Esophagus muscularis mucosa (tissue), 4 donors: ENCODE data around the gene PDF.

Experiments
- EP300 ChIP-seq: sonication (generic); formaldehyde crosslinking; IDR thresholded peaks from one replicate; pipeline ENCODE4 v1.6.1; 2017; ENCODE audit warnings: antibody characterized with exemption
- POLR2A ChIP-seq: fragments of 450-650 bp; IDR thresholded peaks from one replicate; pipeline ENCODE4 v1.6.1; 2017; ENCODE audit warnings: antibody characterized with exemption, moderate library complexity, mild to moderate bottlenecking, low read depth
- TF ChIP-seq, protein P1 (sequence below), 3 experiments: fragments of 200-600 bp in 2 of 3; fragments of 450-650 bp in 1 of 3; sonication (generic) in 2 of 3; IDR thresholded peaks; one replicate each; pipeline ENCODE4 v1.5.1; 2017 to 2019; ENCODE audit warnings: antibody characterized with exemption in 3 of 3, mild to moderate bottlenecking in 2 of 3, moderate library complexity in 1 of 3

DNA sequence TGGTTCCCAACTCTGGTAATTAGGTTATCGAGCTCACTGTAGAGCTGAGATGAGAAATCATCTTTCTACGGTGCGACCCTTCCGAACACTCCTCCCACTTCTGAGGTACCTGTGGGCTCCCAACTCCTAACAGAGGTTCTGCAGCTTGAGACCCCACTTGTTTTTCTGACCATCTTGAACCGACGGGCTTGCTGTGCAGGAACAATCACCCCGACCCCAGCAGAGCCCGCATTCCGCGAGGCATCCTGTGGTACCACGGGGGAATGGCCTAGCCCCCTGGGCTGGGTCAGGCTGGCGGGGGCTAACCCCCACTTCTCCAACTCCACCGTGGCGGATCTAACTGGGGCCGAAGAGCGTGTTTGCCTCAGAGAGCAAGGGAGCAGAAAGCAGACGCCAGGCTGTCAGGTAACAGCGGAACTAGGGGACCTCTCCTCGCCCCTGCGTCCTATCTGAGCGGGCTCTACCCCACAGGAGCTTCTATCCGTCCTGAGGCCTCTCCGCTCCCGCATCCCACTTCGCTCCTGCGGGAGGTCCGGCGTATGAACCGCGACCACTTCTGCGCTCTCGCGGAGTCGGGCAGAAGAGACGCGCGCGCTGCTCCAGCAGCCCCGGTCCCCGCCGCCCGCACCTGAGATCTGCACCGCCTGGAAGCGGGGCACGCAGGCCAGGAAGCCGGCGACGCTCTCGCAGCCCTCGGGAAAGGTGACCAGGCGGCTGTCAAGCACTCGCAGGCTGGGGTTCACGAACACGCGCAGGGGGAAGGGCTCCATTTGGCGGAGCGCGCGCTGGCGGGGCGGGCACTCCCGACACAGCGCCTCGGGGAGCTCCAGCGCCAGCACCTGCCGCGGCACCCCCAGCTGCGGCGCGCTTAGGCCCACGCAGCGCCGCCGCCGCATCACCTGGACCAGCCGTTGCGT, 761 bp downstream of the PDF start:
- TF ChIP-seq, protein P1, sequence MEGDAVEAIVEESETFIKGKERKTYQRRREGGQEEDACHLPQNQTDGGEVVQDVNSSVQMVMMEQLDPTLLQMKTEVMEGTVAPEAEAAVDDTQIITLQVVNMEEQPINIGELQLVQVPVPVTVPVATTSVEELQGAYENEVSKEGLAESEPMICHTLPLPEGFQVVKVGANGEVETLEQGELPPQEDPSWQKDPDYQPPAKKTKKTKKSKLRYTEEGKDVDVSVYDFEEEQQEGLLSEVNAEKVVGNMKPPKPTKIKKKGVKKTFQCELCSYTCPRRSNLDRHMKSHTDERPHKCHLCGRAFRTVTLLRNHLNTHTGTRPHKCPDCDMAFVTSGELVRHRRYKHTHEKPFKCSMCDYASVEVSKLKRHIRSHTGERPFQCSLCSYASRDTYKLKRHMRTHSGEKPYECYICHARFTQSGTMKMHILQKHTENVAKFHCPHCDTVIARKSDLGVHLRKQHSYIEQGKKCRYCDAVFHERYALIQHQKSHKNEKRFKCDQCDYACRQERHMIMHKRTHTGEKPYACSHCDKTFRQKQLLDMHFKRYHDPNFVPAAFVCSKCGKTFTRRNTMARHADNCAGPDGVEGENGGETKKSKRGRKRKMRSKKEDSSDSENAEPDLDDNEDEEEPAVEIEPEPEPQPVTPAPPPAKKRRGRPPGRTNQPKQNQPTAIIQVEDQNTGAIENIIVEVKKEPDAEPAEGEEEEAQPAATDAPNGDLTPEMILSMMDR (IDR thresholded peaks at IDR 0.05), result no peak
- TF ChIP-seq EP300 (no peak), POLR2A (no peak)
